Astrocyte of the cerebellum (primary cell): Measurements from ENCODE around the gene OASL.

Experiments
- DNase-seq: peaks from one replicate; pipeline ENCODE4 v3.0.0-alpha.2; 2011; ENCODE audit warnings: low read depth
- H3K4me3 ChIP-seq: 2 replicates; pipeline ENCODE4 v1.5.1; 2011; ENCODE audit warnings: mild to moderate bottlenecking, low read depth, low read length, moderate library complexity
- in situ Hi-C: cut with HindIII; loops from 2 replicates; pipeline ENCODE4 v1.10.0; 2017; ENCODE audit warnings: low sequenced_read_pairs
- TF ChIP-seq, protein P1 (sequence below): IDR thresholded peaks from 2 replicates; pipeline ENCODE4 v1.5.1; 2012; ENCODE audit warnings: low read length, low read depth, moderate library complexity, mild to moderate bottlenecking; ENCODE audit errors: missing control alignments

OASL gene

DNA sequence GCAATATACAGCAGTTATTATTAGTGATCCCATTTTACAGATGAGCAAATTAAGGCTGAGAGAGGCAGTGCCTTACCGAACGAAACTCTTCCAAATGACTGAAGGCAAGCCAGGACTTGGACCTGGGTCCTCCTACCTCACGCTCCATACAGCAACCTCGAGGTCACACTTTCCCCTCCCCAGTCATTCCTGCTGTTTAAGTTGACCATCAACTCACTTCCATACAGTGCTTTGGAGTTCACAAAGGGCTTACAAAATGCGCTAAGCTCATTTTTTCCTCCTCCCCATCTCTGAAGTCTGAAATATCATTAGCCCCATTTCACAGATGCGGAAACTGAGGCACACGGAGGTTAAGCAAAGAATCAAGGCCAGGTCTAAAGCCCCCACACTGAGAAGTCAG lies 56.4 kb downstream of the OASL start:
- H3K4me3 ChIP-seq: no peak overlapping the region
- DNase-seq: no peak
- in situ Hi-C loops: no loop called here

DNA sequence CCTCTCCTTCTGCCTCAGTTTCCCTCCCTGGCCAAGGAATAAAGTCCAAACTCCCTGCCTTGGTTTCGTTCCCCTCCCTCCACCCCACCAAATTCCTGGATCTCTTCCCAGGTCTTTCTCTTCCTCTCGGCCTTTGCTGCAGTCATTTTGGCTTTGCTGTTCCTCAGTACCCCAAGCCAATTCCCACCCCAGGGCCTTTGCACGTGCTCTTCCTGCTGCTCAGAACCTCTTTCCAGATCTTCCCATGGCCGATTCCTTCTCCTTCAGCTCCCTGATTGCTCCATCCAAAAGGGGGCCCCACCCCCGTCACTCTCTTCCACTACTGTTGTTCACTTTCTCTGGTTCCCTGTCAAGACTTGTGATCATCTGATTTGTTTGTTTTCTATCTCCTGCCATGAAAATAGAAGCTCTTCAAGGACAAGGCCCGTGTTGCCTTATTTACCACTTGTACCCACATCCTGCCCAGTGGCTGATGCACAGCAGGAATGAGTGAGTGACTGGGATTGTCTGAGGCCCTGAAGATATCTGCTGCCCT lies 57.6 kb downstream of the OASL start:
- DNase-seq: no peak
- no peak overlapping the region for H3K4me3 ChIP-seq
- in situ Hi-C loops: no loop called here
- TF ChIP-seq, protein P1, sequence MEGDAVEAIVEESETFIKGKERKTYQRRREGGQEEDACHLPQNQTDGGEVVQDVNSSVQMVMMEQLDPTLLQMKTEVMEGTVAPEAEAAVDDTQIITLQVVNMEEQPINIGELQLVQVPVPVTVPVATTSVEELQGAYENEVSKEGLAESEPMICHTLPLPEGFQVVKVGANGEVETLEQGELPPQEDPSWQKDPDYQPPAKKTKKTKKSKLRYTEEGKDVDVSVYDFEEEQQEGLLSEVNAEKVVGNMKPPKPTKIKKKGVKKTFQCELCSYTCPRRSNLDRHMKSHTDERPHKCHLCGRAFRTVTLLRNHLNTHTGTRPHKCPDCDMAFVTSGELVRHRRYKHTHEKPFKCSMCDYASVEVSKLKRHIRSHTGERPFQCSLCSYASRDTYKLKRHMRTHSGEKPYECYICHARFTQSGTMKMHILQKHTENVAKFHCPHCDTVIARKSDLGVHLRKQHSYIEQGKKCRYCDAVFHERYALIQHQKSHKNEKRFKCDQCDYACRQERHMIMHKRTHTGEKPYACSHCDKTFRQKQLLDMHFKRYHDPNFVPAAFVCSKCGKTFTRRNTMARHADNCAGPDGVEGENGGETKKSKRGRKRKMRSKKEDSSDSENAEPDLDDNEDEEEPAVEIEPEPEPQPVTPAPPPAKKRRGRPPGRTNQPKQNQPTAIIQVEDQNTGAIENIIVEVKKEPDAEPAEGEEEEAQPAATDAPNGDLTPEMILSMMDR: no peak

More for the DNA sequence above, 56.4 kb downstream of the OASL start:
- TF ChIP-seq, protein P1: no peak

DNA sequence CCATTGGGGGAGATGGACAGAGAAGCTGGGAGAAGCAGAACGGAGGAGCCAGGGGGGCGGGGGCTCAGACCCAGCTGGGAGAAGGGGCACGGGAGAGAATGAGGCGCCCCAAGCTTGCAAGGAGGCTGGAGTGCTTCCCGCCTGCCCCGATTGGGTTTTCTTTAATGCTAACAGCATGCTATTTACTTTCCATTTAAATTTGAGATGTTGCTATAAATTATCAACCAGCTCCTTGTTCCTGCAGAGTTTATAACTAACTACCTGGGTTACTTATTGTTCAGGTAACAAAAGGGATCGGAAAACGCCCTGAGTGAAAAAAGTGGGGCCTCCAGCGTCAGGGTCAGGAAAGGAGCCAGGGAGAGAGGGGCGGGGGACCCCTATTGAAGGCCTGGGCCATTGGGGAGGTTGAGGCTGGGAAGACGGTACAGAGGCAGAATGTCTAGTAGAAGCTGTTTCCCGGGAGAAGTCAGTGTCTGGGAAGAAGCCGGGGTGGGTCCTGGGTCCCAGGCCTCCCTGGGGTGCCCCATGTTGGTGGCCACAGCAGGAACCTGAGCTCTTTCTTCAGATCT lies 58.2 kb downstream of the OASL start:
- DNase-seq: no peak
- in situ Hi-C loops: no loop called here
- TF ChIP-seq, protein P1: no peak
- H3K4me3 ChIP-seq: no peak overlapping the region

DNA sequence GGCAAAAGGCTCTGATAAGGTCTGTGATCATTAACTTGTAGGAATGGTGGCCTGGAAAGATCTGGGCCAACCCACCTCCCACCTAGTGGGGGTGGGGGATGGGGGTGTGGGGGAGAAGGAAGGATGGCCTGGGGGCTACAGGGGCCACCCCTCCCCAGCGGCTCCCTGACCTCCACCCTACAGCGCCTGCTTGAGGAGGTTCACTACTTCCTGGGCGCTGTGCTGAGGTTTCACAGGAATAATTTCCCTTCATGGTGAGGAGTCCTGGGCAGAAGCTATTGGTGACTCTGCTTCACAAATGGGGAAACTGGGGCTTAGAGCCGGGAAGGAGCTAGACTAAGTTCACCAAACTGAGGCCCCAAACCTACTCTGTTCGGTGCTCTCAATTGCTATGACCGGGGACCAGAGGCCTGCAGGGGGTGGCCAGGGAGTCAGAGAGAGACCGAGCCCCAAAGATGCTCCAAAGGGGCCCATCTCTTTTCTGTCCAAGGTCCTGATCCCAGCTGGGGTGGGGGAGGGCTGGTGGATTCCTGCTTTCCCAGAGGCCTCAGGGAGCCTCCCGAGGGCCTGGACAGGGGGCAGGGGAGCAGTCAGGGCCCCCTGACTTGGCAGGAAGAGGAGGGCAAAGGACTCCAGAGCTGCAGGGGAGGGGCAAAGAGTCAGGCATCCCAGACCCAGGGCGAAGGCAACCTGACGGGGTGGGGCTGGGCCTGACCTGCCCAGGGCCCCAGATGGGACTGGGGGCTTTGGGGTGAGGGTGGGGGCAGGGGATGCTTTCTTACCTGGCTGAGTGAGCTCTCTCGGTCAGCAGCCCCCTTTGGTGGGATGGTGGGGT lies 59.0 kb downstream of the OASL start:
- in situ Hi-C loops: no loop called here
- TF ChIP-seq, protein P1: no peak
- DNase-seq: no peak
- no peak overlapping the region for H3K4me3 ChIP-seq

DNA sequence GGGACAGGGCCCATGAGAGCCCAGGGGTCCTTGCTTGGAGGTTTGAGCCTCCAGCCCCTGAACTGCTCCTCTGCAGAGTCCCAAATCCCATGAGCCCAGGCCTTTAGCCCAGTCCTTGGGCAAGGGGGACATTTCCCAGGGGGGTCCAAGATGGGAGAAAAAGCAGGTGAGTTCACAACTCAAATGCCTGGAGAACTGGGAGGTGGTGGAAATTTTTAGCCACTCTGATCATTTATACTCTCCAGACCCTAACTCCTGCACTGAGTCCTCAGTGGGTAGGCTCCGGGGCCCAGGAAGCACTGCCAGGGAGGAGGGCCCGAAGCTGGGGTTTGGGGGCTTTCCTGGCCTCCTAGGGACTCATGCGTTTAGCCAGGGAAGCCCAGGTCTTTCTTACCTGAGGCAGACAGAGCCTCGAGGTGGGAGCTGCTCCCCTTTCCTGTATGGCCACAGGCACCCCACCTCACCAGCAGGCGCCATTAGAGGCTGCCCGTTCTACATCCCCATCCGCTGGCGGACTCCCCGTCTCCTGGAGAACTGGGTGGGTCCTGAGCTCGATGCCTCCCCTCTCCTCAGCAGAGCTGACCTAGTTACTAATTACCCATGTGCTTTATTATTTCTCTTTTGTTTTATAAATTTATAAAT lies 59.7 kb downstream of the OASL start:
- DNase-seq: no peak
- TF ChIP-seq, protein P1: no peak
- in situ Hi-C loops: no loop called here
- no peak overlapping the region for H3K4me3 ChIP-seq
